Measurements from ENCODE around the gene PRDX2.
A peak's percentile ranks its signal among the peaks of the same experiment; 100 is the strongest.

Gene PRDX2

GRCh38 chr19:12792051-12792852, 9.3 kb downstream of the PRDX2 start:
- DNase-seq (ENCODE audit: low read depth), result peak; percentile 56

DNA sequence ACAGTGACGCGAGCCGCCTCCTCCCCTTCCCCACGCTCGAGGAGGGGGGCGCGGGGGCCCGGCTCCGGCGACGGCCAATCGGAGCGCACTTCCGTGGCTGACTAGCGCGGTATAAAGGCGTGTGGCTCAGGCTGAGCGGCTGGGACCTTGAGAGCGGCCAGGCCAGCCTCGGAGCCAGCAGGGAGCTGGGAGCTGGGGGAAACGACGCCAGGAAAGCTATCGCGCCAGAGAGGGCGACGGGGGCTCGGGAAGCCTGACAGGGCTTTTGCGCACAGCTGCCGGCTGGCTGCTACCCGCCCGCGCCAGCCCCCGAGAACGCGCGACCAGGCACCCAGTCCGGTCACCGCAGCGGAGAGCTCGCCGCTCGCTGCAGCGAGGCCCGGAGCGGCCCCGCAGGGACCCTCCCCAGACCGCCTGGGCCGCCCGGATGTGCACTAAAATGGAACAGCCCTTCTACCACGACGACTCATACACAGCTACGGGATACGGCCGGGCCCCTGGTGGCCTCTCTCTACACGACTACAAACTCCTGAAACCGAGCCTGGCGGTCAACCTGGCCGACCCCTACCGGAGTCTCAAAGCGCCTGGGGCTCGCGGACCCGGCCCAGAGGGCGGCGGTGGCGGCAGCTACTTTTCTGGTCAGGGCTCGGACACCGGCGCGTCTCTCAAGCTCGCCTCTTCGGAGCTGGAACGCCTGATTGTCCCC, 10.1 kb downstream of the PRDX2 start, which contains the start of gene JUNB:
Gene JUNB, plus strand, starts transcription at position 142 of the 706 bp plus-strand sequence. Its CDS starts 286 bp downstream, at position 428.
- DNase-seq (ENCODE audit: low read depth), result peak; percentile 95

DNA sequence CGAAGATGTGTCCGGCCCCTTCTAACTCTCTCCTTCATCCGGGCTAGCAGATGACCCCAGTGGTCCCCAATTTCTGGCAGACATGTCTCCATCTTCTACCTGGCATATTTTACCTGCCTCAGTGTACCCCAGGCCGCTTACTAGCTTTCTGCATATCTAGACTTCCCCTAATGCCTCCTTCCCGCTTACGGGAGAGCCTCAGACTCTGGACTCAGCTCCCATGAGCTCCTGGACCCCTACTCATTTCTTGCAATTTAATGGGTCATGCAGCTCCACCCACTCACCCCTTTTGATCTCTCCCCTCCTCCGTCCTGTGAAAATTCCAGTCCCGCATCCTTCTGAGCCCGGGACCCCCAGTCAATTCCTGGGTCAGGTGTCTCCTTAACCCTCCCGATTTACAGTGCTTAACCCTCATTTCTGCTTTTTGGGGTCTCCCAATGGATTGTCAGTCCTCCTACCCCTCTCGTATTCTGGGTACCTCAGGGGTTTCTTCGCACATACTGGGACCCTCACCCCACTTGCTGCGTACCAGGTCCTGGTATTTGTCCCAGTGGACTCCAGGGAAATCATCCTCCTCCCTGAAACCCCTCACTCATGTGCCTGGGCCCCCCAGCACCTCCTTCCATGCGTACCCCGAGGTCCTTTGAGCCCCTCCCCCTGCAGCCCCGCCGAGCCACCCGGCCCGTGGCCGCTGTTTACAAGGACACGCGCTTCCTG, 10.8 kb downstream of the PRDX2 start:
- DNase-seq (ENCODE audit: low read depth), result no peak

GRCh38 chr19:12789904-12790619, 11.5 kb downstream of the PRDX2 start:
- peak; percentile 82 for DNase-seq (ENCODE audit: low read depth)

DNA sequence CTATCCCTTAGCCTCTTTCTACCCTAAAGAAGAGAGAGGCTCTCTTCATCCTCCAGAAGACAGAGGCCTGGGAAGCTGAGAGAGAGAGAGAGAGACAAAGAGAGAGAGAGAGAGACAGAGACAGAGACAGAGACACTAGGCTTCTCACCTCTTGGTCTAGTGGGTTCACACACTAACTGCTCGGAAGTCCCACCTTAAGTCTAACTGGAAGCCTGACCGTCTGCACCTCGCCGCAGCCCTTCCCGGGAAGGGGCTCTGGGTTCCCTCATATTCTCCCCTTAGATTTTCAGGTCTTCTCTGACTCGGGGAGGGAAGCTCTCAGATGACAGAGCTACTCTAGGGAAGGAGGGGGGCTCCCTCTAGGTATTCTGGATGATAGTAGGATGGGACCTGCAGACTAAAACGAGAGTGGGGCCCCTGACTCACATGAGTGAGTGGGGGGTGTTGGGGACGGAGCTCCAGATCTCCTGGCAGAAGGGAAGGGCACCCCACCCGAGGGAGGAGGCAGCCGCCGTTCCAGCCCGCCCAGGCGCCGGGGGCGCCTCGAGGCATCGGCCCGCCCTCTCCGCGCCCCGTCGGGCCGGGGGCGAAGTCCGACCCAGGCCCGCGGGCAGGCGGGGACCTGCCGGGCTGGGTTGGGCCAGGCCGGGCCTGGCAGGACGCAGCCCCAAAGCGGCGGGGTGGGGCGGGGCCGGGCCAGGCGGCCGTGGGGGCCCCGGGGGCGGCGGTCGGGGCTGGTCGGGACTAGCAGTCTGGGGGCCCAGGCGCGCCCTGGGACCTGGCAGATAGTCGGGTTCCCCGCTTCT, 12.3 kb downstream of the PRDX2 start:
- DNase-seq (ENCODE audit: low read depth), result no peak

DNA sequence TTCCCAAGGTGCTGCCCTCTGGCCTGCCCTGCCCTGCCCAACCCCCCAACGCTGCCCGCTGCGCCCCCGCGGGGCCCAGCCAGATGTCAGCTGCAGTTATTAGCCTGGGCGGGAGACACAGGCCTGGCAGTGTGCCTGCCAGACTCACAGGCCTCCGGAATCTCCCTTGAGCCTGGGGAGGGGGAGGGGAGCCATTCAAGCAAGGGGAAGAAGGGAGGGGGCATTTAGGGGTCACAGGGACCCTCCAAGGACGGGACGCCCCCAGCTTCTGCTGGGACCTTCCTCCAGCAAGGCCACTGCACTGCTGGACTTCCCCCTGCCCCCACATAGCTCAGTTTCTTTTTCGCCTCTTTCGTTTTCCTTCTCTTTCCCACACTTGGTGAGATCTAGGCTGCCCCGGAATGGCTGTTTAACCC, 12.9 kb downstream of the PRDX2 start:
- no peak for DNase-seq (ENCODE audit: low read depth)

DNA sequence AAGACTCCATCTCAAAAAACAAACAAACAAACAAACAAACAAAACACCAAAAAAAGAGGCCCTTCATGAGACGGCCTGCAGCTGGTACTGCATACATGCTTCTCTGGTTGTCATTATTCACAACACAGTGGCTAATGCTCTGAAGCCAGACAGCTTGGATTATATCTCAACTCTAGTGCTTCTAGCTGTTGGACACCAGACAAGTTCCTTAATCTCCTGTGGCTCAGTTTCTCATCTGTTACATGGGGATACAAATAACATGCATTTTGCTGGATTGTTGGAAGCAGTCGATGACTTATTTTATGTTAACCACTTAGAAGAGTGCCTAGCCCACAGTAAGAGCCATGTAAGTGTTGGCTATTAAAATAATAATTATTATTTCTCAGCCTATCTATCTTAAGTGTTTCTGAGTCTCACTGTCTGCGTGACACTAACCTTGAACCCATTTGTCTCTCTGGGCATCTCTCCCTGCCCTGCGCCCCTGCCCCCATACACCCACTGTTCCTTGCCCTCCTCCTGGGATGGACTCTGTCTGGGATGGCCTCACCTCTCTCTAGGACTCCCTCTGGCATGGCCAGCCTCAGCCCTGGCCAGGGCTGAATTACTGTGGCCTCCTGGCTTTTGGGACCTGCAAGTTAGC, 13.4 kb downstream of the PRDX2 start:
- no peak for DNase-seq (ENCODE audit: low read depth)

GRCh38 chr19:12787458-12787857, 14.1 kb downstream of the PRDX2 start:
- DNase-seq (ENCODE audit: low read depth), result no peak

- no peak for DNase-seq (ENCODE audit: low read depth)
Observed at GRCh38 chr19:12786952-12787351, 14.6 kb downstream of the PRDX2 start.

DNA sequence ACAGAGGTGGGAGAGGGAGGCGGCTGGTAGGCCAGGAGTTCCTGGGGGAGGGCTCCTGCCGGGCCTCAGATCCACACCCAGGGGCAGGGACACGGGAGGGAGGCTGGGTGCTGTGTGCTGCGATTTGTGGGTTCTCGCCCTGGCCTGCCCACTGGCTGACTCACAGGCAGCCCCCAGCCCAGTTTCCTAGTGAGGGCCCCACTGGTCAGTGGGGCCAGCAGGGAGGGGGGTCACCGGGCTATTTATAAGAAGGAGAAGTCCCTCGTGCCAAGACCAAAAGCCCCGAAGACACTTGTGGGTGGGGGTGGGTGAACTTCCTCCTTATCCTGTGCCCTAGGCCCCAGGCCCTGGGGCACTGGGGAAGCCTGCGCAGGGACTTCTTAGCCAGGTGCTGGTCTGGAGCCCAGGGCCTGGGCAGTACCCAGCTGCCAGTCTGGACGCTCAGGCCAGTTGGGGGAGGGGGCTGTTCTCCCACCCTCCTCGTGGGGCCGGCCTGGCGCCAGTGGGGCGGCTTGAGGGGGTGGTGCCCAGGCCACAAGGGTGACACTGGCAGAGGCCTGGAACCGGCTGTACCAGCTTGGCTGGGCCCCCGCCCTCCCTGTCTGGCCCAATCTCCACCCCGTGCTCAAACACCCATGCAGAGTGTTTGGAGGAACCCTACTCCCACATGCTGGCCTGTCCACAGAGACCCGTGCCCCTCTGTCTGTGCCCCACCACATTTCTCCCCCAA, 15.3 kb downstream of the PRDX2 start:
- no peak for DNase-seq (ENCODE audit: low read depth)

DNA sequence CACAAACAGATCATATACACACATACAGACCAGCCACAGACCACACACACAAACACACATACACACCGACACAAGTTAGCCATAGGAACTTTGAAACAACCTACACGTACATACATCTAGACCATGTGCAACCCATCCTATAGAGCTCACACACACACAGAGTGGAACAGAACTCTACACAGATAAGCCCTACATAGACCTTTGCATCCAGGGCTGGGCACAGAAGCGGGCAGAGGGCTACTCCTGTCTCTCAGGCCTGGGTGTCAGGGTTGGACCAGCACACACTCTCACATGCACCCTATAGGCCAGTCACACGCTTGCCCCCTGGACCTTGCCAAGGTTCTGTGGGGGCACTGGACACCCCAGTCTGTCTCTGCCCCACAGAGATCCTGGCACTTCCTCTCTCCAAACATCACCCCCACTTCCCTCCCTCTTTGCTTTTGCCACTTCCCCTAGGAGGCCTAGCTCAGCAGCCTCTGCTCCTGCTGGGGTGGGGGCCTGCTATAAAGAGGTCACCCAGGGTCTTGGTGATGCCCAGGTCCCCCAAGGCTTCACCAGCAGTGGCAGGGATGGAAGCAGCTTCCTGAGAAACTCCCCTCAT, 16.1 kb downstream of the PRDX2 start:
- DNase-seq (ENCODE audit: low read depth), result no peak

DNA sequence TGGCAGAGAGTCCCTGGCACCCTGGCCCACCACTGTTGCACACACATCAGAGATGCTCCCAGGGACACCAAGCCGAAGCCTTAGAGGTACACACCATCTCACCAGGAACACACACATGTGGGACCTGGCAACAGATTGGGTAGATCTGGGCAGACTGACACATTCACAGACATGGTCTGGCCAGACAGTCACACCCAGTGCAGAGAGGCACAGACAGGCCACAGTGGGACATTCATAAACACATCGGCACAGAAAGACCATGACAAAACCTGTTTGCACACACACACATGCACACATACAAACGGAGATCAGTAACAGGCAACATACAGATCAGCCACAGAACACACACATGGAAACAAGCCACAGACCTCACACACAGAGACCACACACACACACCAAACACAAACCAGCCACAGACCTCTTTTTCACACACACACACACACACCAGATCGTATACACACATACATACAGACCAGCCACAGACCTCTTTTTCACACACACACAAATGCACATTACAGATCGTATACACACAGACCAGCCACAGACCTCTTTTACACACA, 16.6 kb downstream of the PRDX2 start:
- no peak for DNase-seq (ENCODE audit: low read depth)

DNA sequence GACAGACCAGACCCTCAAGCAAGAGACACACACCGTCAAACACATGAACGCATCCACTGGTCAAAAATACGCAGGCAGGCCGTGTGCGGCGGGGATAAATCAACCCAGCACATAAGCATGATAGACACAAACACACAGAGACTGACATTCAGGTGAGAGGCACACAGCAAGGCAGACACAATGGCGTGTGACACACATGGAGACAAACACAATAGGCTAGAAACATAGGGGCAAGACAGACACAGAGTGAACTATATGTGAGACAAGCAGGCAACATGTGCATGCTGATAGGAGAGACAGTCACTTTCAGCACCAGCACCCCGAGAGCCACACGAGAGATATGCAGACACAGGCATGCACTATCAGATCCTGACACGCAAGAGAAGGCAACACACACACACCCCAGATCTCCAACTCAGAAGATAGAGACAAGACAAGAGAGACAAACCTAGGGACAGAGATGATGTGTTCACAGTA, 17.2 kb downstream of the PRDX2 start:
- DNase-seq (ENCODE audit: low read depth), result no peak

GRCh38 chr19:12783849-12784393, 17.7 kb downstream of the PRDX2 start:
- DNase-seq (ENCODE audit: low read depth), result no peak

DNA sequence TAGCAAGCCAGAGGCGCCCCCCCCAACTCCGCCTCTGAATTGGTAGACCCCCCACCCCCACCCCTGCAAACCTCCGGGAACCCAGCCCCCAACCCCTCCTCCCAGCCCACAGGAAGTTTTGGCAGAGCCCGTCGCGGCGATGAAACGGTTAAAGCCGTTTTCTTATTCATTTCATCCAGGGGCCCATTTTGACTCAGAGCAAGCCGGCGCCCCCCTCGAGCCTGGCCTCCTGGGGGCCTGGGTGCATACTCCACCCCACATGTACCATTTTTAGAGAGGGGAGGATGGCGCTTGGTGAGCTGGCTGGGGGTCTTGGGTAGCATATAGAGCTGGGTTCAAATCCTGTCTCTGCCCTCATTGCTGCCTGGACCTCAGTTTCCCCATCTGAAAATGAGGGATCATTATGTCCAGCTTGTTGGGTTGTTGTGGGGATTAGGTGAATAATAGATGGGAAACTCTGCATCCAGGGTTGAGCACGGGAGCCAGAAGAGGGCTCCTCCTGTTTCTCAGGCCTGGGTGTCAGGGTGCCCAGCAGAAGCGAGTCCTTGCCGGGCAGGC, 18.2 kb downstream of the PRDX2 start:
- no peak for DNase-seq (ENCODE audit: low read depth)

- DNase-seq (ENCODE audit: low read depth), result peak; percentile 89
Observed at GRCh38 chr19:12782424-12783290, 18.9 kb downstream of the PRDX2 start.

GRCh38 chr19:12782174-12782423, 19.5 kb downstream of the PRDX2 start:
- DNase-seq (ENCODE audit: low read depth), result no peak

Data from activated T-cell treated with anti-CD3 and anti-CD28 coated beads for 1 hour (primary cell).